CMK (cell line): Measurements from ENCODE around the gene CRYGC.
"Not testable (repeated sequence)": the region's sequence is repeated elsewhere in the genome, so short reads cannot be mapped to it uniquely, and the experiment has no call there.

ENCODE experiments used
- DNase-seq: peaks from one replicate; pipeline ENCODE4 v3.0.0-alpha.2; 2010; ENCODE audit warnings: low read depth

Gene CRYGC

GRCh38 chr2:208136716-208137094 lies 7.1 kb upstream of the CRYGC start:
- DNase-seq: no peak

DNA sequence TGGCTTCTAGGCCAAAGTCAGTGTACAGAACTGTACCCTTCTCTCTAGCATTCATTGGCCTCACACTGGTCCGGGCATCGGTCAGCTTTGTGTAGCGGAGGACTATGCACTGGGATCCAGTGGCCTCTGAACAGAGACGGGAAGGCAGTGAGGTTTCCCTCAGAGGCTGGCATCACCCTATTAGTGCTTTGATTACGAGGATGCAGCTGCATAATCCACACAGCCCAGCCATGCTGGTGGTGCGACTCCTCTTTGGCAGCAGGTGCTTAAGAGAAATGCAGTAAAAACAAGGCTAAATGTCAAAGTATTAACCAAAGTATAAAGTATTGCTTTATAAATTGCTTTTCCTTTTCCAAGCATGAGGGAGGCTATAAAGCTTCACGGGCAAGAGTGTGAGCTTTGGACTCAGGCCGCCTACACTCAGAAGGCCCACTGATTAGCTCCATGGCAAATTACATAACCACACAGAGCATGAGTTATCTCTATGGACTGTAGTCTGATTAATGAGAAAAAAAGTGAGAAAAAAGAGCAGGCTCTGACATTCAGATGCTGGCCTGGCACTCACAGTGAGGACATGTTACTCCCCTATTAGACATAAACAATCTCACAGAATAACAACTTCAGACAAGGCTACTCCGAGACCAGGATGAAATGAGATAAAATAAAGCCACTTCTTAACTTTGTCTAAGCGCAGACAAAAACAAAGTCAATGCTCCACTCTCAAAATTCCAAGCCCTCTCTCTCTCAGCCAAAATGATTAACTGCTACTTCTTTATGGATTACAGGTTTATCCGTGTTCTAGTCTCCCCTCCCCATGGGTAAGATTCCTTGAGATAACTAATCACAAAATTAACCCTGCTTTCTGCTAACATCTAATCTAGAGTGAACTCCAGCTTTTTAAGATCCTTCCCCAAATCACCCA lies 6.4 kb upstream of the CRYGC start:
- DNase-seq: no peak

DNA sequence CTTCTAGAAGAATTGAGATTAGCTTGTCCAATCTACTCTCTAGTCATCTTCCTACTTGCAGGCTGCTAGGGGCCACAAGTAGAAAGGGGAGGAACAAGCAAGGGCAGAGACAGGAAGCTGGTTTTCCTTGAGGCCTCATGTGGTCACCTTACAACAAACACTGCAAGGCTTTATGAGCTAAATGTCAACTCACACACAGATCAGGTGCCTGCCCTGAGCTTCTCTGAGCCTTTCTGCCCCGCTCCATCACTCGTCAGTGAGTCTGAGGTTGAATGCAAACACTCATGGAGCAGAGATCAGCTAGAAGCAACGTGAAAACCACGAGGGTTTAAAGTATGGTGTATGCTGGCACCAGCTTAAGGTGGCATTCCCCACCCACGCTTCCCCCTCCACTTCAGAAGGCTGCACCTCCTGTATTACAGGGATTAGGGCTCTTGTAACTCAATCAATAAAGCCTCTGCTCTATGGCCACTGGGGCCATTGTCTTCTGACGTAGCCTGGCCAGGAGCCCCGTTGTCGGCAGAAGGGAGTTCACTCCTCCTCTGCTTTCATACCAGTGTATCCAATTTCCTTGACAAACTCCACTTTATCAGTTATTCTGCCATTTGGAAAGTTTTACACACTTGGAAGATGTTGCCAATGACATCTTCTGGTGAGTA lies 5.4 kb upstream of the CRYGC start:
- DNase-seq: no peak

DNA sequence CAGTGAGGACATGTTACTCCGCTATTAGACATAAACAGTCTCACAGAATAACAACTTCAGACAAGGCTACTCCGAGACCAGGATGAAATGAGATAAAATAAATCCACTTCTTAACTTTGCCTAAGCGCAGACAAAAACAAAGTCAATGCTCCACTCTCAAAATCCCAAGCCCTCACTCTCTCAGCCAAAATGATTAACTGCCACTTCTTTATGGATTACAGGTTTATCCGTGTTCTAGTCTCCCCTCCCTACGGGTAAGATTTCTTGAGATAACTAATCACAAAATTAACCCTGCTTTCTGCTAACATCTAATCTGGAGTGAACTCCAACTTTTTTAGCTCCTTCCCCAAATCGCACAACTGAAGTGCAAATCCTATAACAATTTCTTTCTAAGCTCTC lies 1.1 kb upstream of the CRYGC start:
- DNase-seq: no peak

- DNase-seq: no peak
These were observed 1.5 kb downstream of the CRYGC start for GRCh38 chr2:208128136-208128535.

- DNase-seq: no peak
These were observed 2.5 kb downstream of the CRYGC start for GRCh38 chr2:208127090-208127489.

GRCh38 chr2:208125251-208125650 lies 4.4 kb downstream of the CRYGC start:
- DNase-seq: no peak

GRCh38 chr2:208124013-208124715 lies 5.5 kb downstream of the CRYGC start, which contains the start of gene CRYGD:
TSS of gene CRYGD (minus strand) at chr2:208124524. CDS start at chr2:208124473, 51 bp downstream.
- DNase-seq: not testable (repeated sequence)

GRCh38 chr2:208122248-208122647 lies 7.4 kb downstream of the CRYGC start:
- DNase-seq: no peak

- no peak for DNase-seq
These were observed 10.7 kb downstream of the CRYGC start for GRCh38 chr2:208118918-208119317.

GRCh38 chr2:208117390-208117789 lies 12.2 kb downstream of the CRYGC start:
- not testable (repeated sequence) for DNase-seq

- no peak for DNase-seq
These were observed 16.7 kb downstream of the CRYGC start for GRCh38 chr2:208112969-208113368.

DNA sequence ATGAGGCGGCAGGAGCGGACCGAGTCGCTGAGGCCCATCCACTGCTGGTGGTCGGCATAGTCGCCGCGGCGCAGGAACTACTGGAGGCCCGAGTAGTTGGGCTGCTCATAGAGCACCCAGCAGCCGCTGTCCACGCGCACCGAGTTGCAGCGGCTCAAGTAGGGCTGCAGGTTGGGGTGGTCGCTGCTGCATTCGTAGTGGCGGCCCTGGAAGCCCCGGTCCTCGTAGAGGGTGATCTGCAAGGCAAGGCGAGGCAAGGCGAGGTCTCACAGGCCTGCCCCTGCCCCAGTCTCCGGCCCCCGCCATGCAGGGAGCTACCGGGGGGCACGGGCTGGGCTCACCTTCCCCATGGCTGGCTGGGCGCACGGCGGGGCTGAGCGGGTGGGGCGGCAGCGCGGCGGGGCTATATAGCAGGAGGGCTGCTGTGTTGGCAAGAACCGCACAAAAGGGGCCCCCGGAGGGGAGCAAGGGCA lies 17.3 kb downstream of the CRYGC start:
- DNase-seq: not testable (repeated sequence)

- DNase-seq: no peak
These were observed 26.0 kb downstream of the CRYGC start for GRCh38 chr2:208103616-208104015.

DNA sequence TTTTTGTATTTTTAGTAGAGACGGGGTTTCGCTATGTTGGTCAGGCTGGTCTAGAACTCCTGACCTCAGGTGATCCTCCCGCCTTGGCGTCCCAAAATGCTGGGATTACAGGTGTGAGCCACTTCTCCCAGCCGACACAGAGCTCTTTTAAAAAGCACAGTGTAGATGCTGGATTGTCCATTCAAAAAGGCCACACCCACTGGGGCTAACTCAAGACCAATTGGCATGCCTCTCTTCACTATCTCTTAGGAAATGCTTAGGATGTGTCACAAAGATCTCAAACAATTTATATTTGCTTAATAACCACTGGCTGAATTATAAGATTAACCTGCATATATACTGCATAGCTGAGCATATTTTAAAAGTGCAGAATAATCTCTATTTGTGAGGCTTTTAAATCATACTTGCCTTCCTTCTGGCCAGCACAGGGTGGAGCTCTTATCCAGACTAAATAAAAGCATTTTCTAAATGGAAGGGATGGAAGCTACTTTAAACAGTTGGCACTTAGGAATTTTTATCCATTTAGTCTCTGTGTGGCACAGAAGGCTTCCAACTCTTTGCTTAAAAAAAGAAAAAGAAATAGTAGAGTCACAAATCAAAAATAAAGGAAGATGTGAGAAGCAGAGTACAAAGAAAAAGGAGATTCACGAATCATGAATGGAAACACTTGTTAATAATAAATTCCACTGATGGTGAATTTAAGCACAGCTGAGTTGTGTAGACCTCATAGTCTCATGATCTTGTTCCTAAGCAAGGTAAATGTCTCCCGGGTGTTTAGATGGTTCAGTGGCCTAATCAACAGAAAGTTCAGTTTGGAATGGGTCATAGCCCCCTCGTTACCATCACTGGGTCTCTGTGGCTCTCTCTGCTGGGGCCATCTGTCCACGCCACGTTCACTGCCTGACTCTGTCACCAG lies 27.7 kb downstream of the CRYGC start:
- no peak for DNase-seq

DNA sequence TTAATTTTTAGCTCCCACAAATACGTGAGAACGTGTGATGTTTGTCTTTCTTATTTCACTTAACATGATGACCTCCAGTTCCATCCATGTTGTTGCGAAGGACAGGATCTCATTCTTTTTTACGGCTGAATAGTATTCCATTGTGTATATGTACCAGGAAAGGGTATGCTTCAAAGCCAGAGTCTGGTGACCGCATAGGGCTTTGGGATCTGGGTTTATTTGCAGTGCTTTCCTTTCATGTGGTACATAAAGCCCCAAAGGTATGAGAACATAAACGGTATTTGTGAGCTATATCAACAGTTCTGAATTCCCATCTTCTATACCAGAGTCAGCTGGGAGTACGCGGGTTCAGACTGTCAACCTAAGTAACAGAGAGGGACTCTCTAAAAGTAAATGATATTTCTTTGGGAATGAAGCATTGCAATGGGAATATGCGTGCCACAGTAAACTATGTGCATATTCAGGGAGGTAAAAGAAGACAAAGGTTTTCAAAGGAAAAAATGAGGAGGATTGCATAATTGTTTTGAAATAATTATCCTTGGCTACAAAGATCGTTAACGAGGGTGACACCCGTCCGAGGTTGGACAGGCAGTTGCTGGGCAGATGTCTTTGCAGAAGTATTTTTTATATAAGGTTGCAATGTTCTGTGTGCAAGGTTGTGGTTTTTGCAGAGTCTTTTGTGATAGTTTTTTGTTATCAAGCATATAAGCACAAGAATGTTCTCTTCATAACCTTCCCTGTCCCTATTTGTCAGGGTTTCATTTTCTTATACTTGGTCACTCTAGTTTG lies 29.8 kb downstream of the CRYGC start:
- DNase-seq: no peak

DNA sequence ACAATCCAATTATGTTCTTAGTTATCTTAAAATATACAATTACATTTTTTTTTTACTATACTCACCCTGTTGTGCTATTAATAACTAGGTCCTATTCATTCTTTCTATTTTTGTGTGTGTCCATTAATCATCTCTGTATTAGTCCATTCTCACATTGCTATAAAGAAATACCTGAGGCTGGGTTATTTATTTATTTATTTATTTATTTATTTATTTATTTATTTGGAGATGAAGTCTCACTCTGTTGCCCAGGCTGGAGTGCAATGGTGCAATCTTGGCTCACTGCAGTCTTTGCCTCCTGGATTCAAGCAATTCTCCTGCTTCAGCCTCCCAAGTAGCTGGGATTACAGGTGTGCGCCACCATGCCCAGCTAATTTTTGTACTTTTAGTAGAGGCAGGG lies 30.9 kb downstream of the CRYGC start:
- not testable (repeated sequence) for DNase-seq

DNA sequence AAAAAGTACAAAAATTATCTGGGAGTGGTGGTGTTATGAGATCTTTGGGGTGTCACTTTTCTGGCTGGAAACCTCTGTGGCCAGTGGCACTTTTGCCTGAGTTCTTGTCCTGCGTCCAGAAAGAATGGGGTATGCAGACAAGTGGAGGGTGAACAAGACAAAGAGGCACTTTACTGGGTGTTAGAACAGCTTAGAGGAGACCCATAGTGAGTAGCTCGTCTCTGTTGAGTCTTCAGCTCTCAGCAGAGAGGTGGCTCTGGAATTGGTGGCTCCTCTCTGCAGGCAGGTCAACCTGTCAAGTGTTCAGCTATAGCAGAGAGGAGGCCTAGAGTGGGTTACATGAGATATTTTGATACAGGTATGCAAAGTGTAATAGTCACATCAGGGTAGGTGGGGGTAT lies 31.4 kb downstream of the CRYGC start:
- no peak for DNase-seq

- no peak for DNase-seq
These were observed 31.8 kb downstream of the CRYGC start for GRCh38 chr2:208097801-208098200.

DNA sequence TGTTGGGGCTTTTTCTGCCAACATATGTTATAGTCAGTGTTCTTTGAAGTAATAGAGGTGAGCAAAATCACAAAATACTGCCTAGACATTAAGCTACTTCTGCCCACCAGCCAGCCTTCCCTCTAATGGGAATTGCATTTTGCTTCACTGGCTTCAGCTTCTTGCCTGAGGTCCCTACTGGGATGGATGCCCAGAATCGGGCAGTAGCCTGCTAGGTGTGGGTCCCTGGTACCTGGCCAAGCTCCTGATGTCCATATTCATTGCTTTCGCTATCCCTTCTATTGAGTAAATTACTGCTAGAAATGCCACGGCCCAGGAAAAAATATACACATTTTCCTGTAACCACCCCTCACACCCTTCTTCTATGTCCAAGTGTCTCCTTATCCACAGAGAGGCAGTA lies 32.3 kb downstream of the CRYGC start:
- no peak for DNase-seq

DNA sequence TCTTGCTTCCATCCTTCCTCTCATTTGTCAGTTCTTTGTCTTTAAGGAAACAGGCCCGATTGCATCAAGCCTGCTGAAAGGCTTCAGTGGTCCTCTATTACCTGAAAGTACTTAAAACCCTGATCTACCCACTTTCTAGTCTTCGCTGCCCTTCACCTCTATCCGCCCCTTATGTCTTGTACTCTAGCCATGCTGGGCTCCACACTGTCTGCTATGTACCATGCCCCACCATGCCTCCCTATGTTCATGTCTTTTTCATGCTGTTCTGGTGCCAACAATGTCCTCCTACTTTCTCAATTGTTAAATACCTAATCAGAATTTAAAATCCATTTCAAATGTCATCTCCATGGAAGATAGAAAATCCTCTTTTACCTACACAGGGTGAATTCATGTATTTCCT lies 33.5 kb downstream of the CRYGC start:
- DNase-seq: no peak
